Epithelial cell of proximal tubule (primary cell): ENCODE results near the gene CLDN22. TPM values are rescaled to one million over a fixed set of nuclear protein-coding genes. Genes with fewer than 3 reads are reported as not detected.

ENCODE experiments used
- DNase-seq: peaks from one replicate; pipeline ENCODE4 v3.0.0-alpha.2; 2011; ENCODE audit warnings: low read depth
- H3K4me3 ChIP-seq: 2 replicates; pipeline ENCODE4 v1.5.1; 2011; ENCODE audit warnings: low read depth, mild to moderate bottlenecking, low read length
- total RNA-seq: library from RNA; depleted of rRNA; stranded (reverse); fragments of >200 nt; gene quantifications from 2 replicates; pipeline ENCODE4 v1.2.3, GENCODE V29; 2015
- TF ChIP-seq, protein P1 (sequence below): conservative IDR thresholded peaks from 2 replicates; pipeline ENCODE4 v1.5.1; 2012; ENCODE audit warnings: low read depth, mild to moderate bottlenecking, low read length

The CLDN22 gene
- total RNA-seq, 1 donor from 2014 or later = not detected

- TF ChIP-seq, protein P1, sequence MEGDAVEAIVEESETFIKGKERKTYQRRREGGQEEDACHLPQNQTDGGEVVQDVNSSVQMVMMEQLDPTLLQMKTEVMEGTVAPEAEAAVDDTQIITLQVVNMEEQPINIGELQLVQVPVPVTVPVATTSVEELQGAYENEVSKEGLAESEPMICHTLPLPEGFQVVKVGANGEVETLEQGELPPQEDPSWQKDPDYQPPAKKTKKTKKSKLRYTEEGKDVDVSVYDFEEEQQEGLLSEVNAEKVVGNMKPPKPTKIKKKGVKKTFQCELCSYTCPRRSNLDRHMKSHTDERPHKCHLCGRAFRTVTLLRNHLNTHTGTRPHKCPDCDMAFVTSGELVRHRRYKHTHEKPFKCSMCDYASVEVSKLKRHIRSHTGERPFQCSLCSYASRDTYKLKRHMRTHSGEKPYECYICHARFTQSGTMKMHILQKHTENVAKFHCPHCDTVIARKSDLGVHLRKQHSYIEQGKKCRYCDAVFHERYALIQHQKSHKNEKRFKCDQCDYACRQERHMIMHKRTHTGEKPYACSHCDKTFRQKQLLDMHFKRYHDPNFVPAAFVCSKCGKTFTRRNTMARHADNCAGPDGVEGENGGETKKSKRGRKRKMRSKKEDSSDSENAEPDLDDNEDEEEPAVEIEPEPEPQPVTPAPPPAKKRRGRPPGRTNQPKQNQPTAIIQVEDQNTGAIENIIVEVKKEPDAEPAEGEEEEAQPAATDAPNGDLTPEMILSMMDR = no peak
- DNase-seq = no peak
- H3K4me3 ChIP-seq = no peak overlapping the region
Measured at GRCh38 chr4:183360161-183360919, 40.3 kb upstream of the CLDN22 start.

GRCh38 chr4:183358215-183358755, 38.2 kb upstream of the CLDN22 start:
- H3K4me3 ChIP-seq = no peak overlapping the region
- TF ChIP-seq, protein P1 = no peak
- DNase-seq = no peak

DNA sequence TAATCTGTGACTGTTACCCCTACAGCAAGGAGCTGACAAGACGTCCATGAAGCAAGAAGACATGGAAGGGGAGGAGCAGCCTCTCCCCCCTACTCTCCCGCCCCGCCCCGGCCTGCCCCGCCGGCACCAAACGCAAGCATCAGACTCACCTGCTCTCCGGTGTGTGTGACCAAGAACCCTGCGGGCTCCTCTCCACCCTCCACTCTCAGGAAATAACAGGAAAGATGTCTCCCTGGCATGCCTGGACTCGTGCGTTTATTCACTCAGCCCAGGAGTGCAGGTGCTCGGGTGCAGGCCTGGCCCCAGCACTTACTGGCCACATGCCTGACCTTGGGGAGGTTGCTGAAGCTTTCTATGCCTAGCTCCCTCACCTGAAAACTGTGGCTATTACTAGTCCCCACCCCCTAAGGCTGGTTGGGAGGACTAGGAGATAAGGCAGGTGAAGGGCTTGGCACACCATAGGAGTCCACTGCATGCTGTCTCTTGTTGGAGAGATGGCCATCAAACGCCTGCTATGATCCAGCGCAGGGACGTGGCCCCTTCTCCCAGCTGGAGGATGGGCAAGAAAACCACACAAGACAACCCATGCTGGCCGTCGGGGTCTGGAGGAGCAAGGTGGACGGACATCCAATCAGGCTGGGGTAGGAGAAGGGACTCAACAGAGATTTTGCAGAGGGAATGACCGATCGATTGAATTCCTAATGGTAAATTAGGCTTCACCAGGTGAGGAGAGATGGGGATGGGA, 37.0 kb upstream of the CLDN22 start:
- TF ChIP-seq, protein P1 = no peak
- DNase-seq = no peak
- H3K4me3 ChIP-seq = no peak overlapping the region

DNA sequence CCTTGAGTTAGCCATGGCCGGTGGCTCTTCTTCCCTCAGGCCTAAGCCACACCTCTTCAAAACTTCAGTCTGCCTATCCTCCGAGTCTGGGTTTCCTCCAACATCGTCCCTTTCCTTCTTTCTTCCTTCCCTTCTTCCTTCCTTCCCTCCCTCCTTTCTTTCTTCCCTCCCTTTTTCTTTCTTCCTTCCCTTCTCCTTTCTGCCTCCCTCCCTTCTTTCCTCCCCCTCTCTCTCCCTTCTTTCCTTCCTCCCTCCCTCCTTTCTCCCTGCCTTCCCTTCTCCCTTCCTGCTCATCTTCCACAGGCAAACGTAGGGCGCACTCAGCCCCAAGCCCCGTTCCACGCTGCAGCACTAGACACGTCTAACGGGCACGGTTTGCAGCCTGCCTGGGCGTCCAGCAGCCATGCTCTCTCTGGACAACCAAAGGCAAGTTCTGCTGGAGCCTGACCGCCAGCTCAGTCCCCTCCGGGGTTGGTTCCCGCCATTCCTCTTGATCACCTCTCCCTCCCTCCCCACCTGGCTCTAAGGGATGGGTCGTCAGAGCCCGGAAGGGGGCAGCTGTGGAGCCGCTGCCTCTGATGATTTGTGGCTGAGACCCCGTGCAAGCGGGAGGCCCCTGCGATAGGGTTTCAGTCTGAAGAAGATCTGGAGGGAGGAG, 36.2 kb upstream of the CLDN22 start:
- no peak overlapping the region for H3K4me3 ChIP-seq
- TF ChIP-seq, protein P1 = no peak
- no peak for DNase-seq

DNA sequence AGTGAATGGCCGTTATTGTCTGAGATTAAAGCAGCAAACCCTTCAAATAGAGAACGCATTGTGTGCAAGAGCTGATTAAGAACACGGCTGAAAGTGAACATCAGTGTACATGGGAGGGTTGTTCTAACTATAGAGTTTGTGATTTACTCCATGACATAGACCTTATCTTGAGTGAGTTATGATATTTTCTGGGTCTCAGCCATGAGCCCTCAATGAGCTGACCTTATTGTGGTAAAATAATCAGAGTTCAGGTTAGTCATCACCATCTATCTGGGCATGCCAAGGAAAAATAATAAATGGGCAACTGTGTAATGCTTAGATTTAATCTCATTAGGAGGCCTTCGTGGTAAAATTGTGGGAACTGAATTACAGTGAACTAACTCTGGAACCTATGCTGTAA, 35.3 kb upstream of the CLDN22 start:
- TF ChIP-seq, protein P1 = no peak
- no peak for DNase-seq
- no peak overlapping the region for H3K4me3 ChIP-seq

GRCh38 chr4:183354219-183354618, 34.1 kb upstream of the CLDN22 start:
- DNase-seq = no peak
- TF ChIP-seq, protein P1 = no peak
- no peak overlapping the region for H3K4me3 ChIP-seq
